PFSK-1 (cell line): Measurements from ENCODE around the gene TRPM7. TPM values are rescaled to one million over a fixed set of nuclear protein-coding genes. Genes with fewer than 3 reads are reported as not detected.

ENCODE experiments used
- FOXP2 ChIP-seq: optimal IDR thresholded peaks from 2 replicates; pipeline ENCODE3; 2011; ENCODE audit warnings: borderline replicate concordance, control low read depth, inconsistent platforms; ENCODE audit not compliant: insufficient read depth; ENCODE audit errors: extremely low read length, extremely low read depth
- POLR2AphosphoS5 ChIP-seq: IDR thresholded peaks from 2 replicates; pipeline ENCODE4 v1.6.1; 2012; ENCODE audit warnings: low read depth, mild to moderate bottlenecking, control low read depth, low read length, moderate library complexity
- SIN3A ChIP-seq: IDR thresholded peaks from 2 replicates; pipeline ENCODE4 v1.6.1; 2012; ENCODE audit warnings: mild to moderate bottlenecking, low read length, moderate library complexity, borderline replicate concordance; ENCODE audit not compliant: insufficient read depth
- TAF1 ChIP-seq: IDR thresholded peaks from 2 replicates; pipeline ENCODE4 v1.6.1; 2012; ENCODE audit warnings: low read length, control low read depth, borderline replicate concordance; ENCODE audit not compliant: insufficient read depth
- polyA plus RNA-seq: library from polyadenylated mRNA; unstranded; fragments of >200 nt; gene quantifications from one replicate; pipeline ENCODE4 v1.2.1, GENCODE V29; 2012; ENCODE audit warnings: low read depth, missing spikeins; ENCODE audit not compliant: insufficient read length
- TF ChIP-seq, protein P1 (sequence below), 2 experiments: IDR thresholded peaks; 2 replicates each; pipeline versions ENCODE4 v1.6.1 to v1.8.0; 2011 to 2012; ENCODE audit warnings: low read depth in 2 of 2, low read length in 2 of 2, control low read depth in 1 of 2, inconsistent platforms in 1 of 2, mild to moderate bottlenecking in 1 of 2, moderate library complexity in 1 of 2; ENCODE audit not compliant: insufficient read depth in 1 of 2

TRPM7 gene
- polyA plus RNA-seq, result 10.4 TPM

GRCh38 chr15:50686469-50687301 is at the start of gene TRPM7:
Gene TRPM7 (minus strand): TSS chr15:50686797. CDS start chr15:50686533, 264 bp downstream.
- TF ChIP-seq FOXP2, result no peak
- peak; percentile 95 for TF ChIP-seq POLR2AphosphoS5
- TF ChIP-seq, protein P1, sequence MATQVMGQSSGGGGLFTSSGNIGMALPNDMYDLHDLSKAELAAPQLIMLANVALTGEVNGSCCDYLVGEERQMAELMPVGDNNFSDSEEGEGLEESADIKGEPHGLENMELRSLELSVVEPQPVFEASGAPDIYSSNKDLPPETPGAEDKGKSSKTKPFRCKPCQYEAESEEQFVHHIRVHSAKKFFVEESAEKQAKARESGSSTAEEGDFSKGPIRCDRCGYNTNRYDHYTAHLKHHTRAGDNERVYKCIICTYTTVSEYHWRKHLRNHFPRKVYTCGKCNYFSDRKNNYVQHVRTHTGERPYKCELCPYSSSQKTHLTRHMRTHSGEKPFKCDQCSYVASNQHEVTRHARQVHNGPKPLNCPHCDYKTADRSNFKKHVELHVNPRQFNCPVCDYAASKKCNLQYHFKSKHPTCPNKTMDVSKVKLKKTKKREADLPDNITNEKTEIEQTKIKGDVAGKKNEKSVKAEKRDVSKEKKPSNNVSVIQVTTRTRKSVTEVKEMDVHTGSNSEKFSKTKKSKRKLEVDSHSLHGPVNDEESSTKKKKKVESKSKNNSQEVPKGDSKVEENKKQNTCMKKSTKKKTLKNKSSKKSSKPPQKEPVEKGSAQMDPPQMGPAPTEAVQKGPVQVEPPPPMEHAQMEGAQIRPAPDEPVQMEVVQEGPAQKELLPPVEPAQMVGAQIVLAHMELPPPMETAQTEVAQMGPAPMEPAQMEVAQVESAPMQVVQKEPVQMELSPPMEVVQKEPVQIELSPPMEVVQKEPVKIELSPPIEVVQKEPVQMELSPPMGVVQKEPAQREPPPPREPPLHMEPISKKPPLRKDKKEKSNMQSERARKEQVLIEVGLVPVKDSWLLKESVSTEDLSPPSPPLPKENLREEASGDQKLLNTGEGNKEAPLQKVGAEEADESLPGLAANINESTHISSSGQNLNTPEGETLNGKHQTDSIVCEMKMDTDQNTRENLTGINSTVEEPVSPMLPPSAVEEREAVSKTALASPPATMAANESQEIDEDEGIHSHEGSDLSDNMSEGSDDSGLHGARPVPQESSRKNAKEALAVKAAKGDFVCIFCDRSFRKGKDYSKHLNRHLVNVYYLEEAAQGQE (IDR thresholded peaks at IDR 0.05; ENCODE audit: insufficient read depth in 1 of 2, low read depth in 2 of 2, low read length in 2 of 2), result peak in 1 of 2 experiments; percentile 8; a peak in 1 of 4 replicates
- TF ChIP-seq TAF1, result peak; percentile 78
- peak; percentile 60; the same call in 1 of the 2 replicates for TF ChIP-seq SIN3A

- TF ChIP-seq FOXP2 (no peak), TAF1 (no peak), POLR2AphosphoS5 (no peak), SIN3A (no peak)
- TF ChIP-seq, protein P1 (IDR thresholded peaks at IDR 0.05; ENCODE audit: insufficient read depth in 1 of 2, low read depth in 2 of 2, low read length in 2 of 2), result no peak
Observed at GRCh38 chr15:50735156-50735555, 48.6 kb upstream of the TRPM7 start.

GRCh38 chr15:50726315-50726714 is 39.7 kb upstream of the TRPM7 start:
- TF ChIP-seq SIN3A (no peak), FOXP2 (no peak), POLR2AphosphoS5 (no peak)
- TF ChIP-seq, protein P1 (IDR thresholded peaks at IDR 0.05; ENCODE audit: insufficient read depth in 1 of 2, low read depth in 2 of 2, low read length in 2 of 2), result no peak

- TF ChIP-seq POLR2AphosphoS5, result no peak
- no peak for TF ChIP-seq FOXP2
- no peak for TF ChIP-seq SIN3A
- no peak for TF ChIP-seq TAF1
- TF ChIP-seq, protein P1 (IDR thresholded peaks at IDR 0.05; ENCODE audit: insufficient read depth in 1 of 2, low read depth in 2 of 2, low read length in 2 of 2), result no peak
Observed at GRCh38 chr15:50718700-50719125, 32.1 kb upstream of the TRPM7 start.
